ENCODE data around the gene PIK3AP1. TPM values are rescaled to one million over a fixed set of nuclear protein-coding genes. Genes with fewer than 3 reads are reported as not detected.

Gene PIK3AP1
- total and polyA plus RNA-seq, 2 of the 8 experiments (the other 6 are each of a cell fraction or from before 2014, with no cell fraction given): 1.9 to 4.5 TPM

DNA sequence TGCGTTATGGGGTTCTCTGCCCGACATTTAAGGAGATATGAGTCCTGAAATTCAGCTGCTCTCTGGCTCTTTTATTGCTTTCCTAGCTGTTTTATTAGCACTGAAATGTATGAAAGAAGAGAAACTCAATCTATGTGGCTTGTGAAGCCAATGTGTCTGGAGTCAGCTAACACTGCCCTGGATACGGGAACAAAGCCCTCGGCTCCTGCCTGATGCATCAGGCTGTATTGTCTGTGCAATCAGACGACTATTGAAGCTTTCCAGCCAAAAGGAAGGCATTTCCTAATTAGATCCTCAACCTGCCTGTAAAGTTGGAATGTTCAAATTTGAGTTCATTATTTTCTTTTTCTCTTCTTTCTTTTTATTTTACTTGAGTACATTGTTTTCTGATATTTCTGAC lies 111.5 kb downstream of the PIK3AP1 start:
- Histone ChIP-seq H2AK5ac (ENCODE audit: low read depth, low read length) (no peak overlapping the region), H3K23me2 (ENCODE audit: low read depth, low read length) (no peaks in the 10 kb centered on the region), H3K18ac (ENCODE audit: extremely low read depth, low read length) (no peak overlapping the region), H3K23ac (ENCODE audit: insufficient read length) (no peak overlapping the region), H2BK120ac (replicated peaks; ENCODE audit: low read depth, low read length) (no peak overlapping the region), H2BK20ac (ENCODE audit: low read length) (no peak overlapping the region), H3K36me3 (ENCODE audit: control insufficient read depth in 2 of 4, insufficient read depth in 4 of 4, low read length in 3 of 4) (no peaks in the 10 kb centered on the region), H3K4me2 (ENCODE audit: insufficient read depth in 1 of 2, low read depth in 2 of 2, low read length in 2 of 2) (no peak overlapping the region), H3K79me2 (ENCODE audit: control insufficient read depth in 1 of 2, insufficient read depth in 2 of 2, low read length in 2 of 2) (no peaks in the 10 kb centered on the region), H3K56ac (replicated peaks; ENCODE audit: insufficient read length, low read depth, low read length) (no peak overlapping the region), H2BK5ac (ENCODE audit: low read depth, low read length) (no peak overlapping the region), H2BK12ac (ENCODE audit: low read depth, low read length) (no peak overlapping the region), H3K4me3 (ENCODE audit: extremely low read depth in 1 of 4, insufficient read depth in 2 of 4, low read depth in 3 of 4, low read length in 4 of 4) (no peak overlapping the region), H3K9me3 (ENCODE audit: insufficient read depth in 2 of 2, low read depth in 1 of 2, low read length in 1 of 2) (no peaks in the 10 kb centered on the region), H4K8ac (ENCODE audit: extremely low read depth, insufficient read depth, low read length) (no peak overlapping the region), H4K5ac (ENCODE audit: insufficient read length, low read depth, low read length) (no peak overlapping the region), H3K27me3 (replicated peaks in 1 of 4; ENCODE audit: control insufficient read depth in 3 of 4, extremely low read depth in 1 of 4, insufficient read depth in 3 of 4, low read length in 3 of 4) (no peaks in the 10 kb centered on the region), H3K4ac (replicated peaks; ENCODE audit: insufficient read length, low read depth, low read length) (no peak overlapping the region), H2BK15ac (ENCODE audit: low read length) (no peak overlapping the region), H4K20me1 (replicated peaks in 1 of 2; ENCODE audit: control insufficient read depth in 1 of 2, insufficient read depth in 2 of 2, low read length in 2 of 2) (no peaks in the 10 kb centered on the region), H2AFZ (ENCODE audit: low read length) (no peak overlapping the region), H3K79me1 (ENCODE audit: low read depth, low read length) (no peaks in the 10 kb centered on the region), H3K4me1 (replicated peaks in 1 of 4; ENCODE audit: control insufficient read depth in 3 of 4, insufficient read depth in 4 of 4, low read length in 3 of 4) (peaks cover 0 to 6% (median 2%) of the 10 kb centered on the region in 4 experiments; a peak in 3 of 7 replicates), H3K27ac (ENCODE audit: low read depth, low read length) (no peak overlapping the region), H4K91ac (replicated peaks; ENCODE audit: insufficient read length, low read length) (no peak overlapping the region), H3K9ac (replicated peaks in 1 of 4; ENCODE audit: extremely low read depth in 1 of 4, low read depth in 3 of 4, low read length in 3 of 4) (no peak overlapping the region), H3K14ac (ENCODE audit: insufficient read length) (no peak overlapping the region)
- ChIA-PET CTCF (ENCODE audit: partially characterized antibody) (interaction anchor here (1.4 to 2.0 kb wide), 3 partner anchors 9 to 416 kb away, joined by 4 to 5 read pairs (median 4); no protein-coding TSS in a partner anchor), POLR2A (ENCODE audit: partially characterized antibody) (no interaction called here)
- 92% methylated on average over 5 of the region's 5 CpGs; no CpG with 5 or more reads in 1 of the 2 experiments for WGBS, 2 experiments (ENCODE audit: extremely low coverage in 1 of 2, insufficient coverage in 1 of 2, insufficient read length in 1 of 2, insufficient replicate concordance in 2 of 2, low coverage in 1 of 2, low lambda C conversion rate in 2 of 2, missing lambda C conversion rate in 1 of 2)
- no peak for DNase-seq (ENCODE audit: low read depth in 1 of 2, low spot score in 2 of 2)
- no peak for FAIRE-seq
- TF ChIP-seq SP1 (IDR thresholded peaks at IDR 0.05; ENCODE audit: low read depth, low read length): no peak
- TF ChIP-seq MAFK (IDR thresholded peaks at IDR 0.05; ENCODE audit: low read depth, low read length): no peak
- TF ChIP-seq HDAC2 (IDR thresholded peaks at IDR 0.05; ENCODE audit: borderline replicate concordance in 1 of 2, low read depth in 2 of 2, low read length in 2 of 2): no peak
- TF ChIP-seq CBX8 (IDR thresholded peaks at IDR 0.05; ENCODE audit: borderline replicate concordance, low read depth, low read length): no peak
- no peak for TF ChIP-seq RBBP5 (IDR thresholded peaks at IDR 0.05; ENCODE audit: borderline replicate concordance, low read depth, low read length)
- no peak for TF ChIP-seq KDM1A (IDR thresholded peaks at IDR 0.05; ENCODE audit: borderline replicate concordance, low read length)
- no peak for TF ChIP-seq SAP30 (IDR thresholded peaks at IDR 0.05; ENCODE audit: insufficient read depth, insufficient replicate concordance, low read length)
- no peak for TF ChIP-seq RFX5 (IDR thresholded peaks at IDR 0.05; ENCODE audit: borderline replicate concordance, low read depth, low read length)
- no peak for TF ChIP-seq SUZ12 (IDR thresholded peaks at IDR 0.05; ENCODE audit: low read length)
- TF ChIP-seq, protein P1, sequence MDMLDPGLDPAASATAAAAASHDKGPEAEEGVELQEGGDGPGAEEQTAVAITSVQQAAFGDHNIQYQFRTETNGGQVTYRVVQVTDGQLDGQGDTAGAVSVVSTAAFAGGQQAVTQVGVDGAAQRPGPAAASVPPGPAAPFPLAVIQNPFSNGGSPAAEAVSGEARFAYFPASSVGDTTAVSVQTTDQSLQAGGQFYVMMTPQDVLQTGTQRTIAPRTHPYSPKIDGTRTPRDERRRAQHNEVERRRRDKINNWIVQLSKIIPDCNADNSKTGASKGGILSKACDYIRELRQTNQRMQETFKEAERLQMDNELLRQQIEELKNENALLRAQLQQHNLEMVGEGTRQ (IDR thresholded peaks at IDR 0.05; ENCODE audit: low read length): no peak
- no peak for TF ChIP-seq ZNF274 (IDR thresholded peaks at IDR 0.05; ENCODE audit: borderline replicate concordance, extremely low read depth, low read length)
- TF ChIP-seq, protein P2, sequence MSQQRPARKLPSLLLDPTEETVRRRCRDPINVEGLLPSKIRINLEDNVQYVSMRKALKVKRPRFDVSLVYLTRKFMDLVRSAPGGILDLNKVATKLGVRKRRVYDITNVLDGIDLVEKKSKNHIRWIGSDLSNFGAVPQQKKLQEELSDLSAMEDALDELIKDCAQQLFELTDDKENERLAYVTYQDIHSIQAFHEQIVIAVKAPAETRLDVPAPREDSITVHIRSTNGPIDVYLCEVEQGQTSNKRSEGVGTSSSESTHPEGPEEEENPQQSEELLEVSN (IDR thresholded peaks at IDR 0.05): no peak

Data from H1 (cell line).